ENCODE data around the gene SLC12A7.

SLC12A7 gene

GRCh38 chr5:1010181-1010510, 101.7 kb downstream of the SLC12A7 start:
- no peak overlapping the region for H3K4me3 ChIP-seq (ENCODE audit: low read depth, low read length)
- no peak for DNase-seq (ENCODE audit: low read depth)

GRCh38 chr5:1009359-1010180, 102.3 kb downstream of the SLC12A7 start:
- no peak overlapping the region for H3K4me3 ChIP-seq (ENCODE audit: low read depth, low read length)
- TF ChIP-seq CTCF (conservative IDR thresholded peaks at IDR 0.05; ENCODE audit: low read depth, low read length): no peak
- no peak for DNase-seq (ENCODE audit: low read depth)

More at GRCh38 chr5:1010181-1010510, 101.7 kb downstream of the SLC12A7 start:
- no peak for TF ChIP-seq CTCF (conservative IDR thresholded peaks at IDR 0.05; ENCODE audit: low read depth, low read length)

GRCh38 chr5:1008451-1009358, 103.2 kb downstream of the SLC12A7 start, which contains the start of gene NKD2:
NKD2 (plus strand) TSS chr5:1008802; CDS start chr5:1009058, 256 bp downstream.
- DNase-seq (ENCODE audit: low read depth): no peak

GRCh38 chr5:1007681-1008450, 104.0 kb downstream of the SLC12A7 start:
- no peak overlapping the region for H3K4me3 ChIP-seq (ENCODE audit: low read depth, low read length)
- DNase-seq (ENCODE audit: low read depth): no peak
- TF ChIP-seq CTCF (conservative IDR thresholded peaks at IDR 0.05; ENCODE audit: low read depth, low read length): no peak

More at GRCh38 chr5:1008451-1009358, 103.2 kb downstream of the SLC12A7 start, which contains the start of gene NKD2:
- no peak for TF ChIP-seq CTCF (conservative IDR thresholded peaks at IDR 0.05; ENCODE audit: low read depth, low read length)
- no peak within 1 kb of the TSS for H3K4me3 ChIP-seq (ENCODE audit: low read depth, low read length)

- DNase-seq (ENCODE audit: low read depth): no peak
- H3K4me3 ChIP-seq (ENCODE audit: low read depth, low read length): no peak overlapping the region
- no peak for TF ChIP-seq CTCF (conservative IDR thresholded peaks at IDR 0.05; ENCODE audit: low read depth, low read length)
Measured at GRCh38 chr5:1007221-1007680, 104.6 kb downstream of the SLC12A7 start.

GRCh38 chr5:1006656-1007071, 105.2 kb downstream of the SLC12A7 start:
- no peak for TF ChIP-seq CTCF (conservative IDR thresholded peaks at IDR 0.05; ENCODE audit: low read depth, low read length)
- DNase-seq (ENCODE audit: low read depth): no peak
- H3K4me3 ChIP-seq (ENCODE audit: low read depth, low read length): no peak overlapping the region
